OCI-LY1 (cell line): ENCODE results near the gene SAPCD1.
A peak's percentile ranks its signal among the peaks of the same experiment; 100 is the strongest.

Source experiments
- H2AFZ ChIP-seq: fragments of 200-600 bp; sonication (generic), shearing (Covaris generic); 2 replicates; pipeline ENCODE4 v1.6.0; 2014; ENCODE audit warnings: antibody characterized with exemption, mild to moderate bottlenecking, low read length
- H3F3A ChIP-seq: fragments of 200-600 bp; sonication (generic), shearing (Covaris generic); 2 replicates; pipeline ENCODE4 v1.6.0; 2014; ENCODE audit warnings: mild to moderate bottlenecking, antibody characterized with exemption, low read length, moderate library complexity; ENCODE audit not compliant: insufficient read depth
- H3K27ac ChIP-seq: fragments of 200-600 bp; sonication (generic); 2 replicates; pipeline ENCODE4 v1.5.1; 2014; ENCODE audit warnings: low read length, mixed run types, mild to moderate bottlenecking, low read depth; ENCODE audit not compliant: poor library complexity, severe bottlenecking
- H3K27me3 ChIP-seq: fragments of 200-600 bp; sonication (generic); 2 replicates; pipeline ENCODE4 v1.6.0; 2014; ENCODE audit warnings: antibody characterized with exemption, mild to moderate bottlenecking, low read length, moderate library complexity; ENCODE audit not compliant: insufficient read depth
- H3K36me3 ChIP-seq: fragments of 200-600 bp; sonication (generic); 2 replicates; pipeline ENCODE4 v1.6.1; 2014; ENCODE audit warnings: mild to moderate bottlenecking, antibody characterized with exemption, low read length, moderate library complexity, mixed read lengths; ENCODE audit not compliant: insufficient read depth
- H3K4me1 ChIP-seq: fragments of 200-600 bp; sonication (generic); 2 replicates; pipeline ENCODE4 v1.5.1; 2014; ENCODE audit warnings: mild to moderate bottlenecking, low read length, moderate library complexity; ENCODE audit not compliant: insufficient read depth, severe bottlenecking
- H3K4me2 ChIP-seq: fragments of 200-600 bp; sonication (generic), shearing (Covaris generic); 2 replicates; pipeline ENCODE4 v1.6.1; 2014; ENCODE audit warnings: low read length
- H3K4me3 ChIP-seq: fragments of 200-600 bp; sonication (generic); 2 replicates; pipeline ENCODE4 v1.5.1; 2014; ENCODE audit warnings: low read length, low read depth, mild to moderate bottlenecking, mixed read lengths; ENCODE audit not compliant: poor library complexity, severe bottlenecking
- H3K79me2 ChIP-seq: fragments of 200-600 bp; shearing (Covaris generic); 2 replicates; pipeline ENCODE4 v1.6.1; 2016; ENCODE audit warnings: mixed run types, low read length, mixed read lengths; ENCODE audit not compliant: insufficient read depth
- H3K9ac ChIP-seq: fragments of 200-600 bp; sonication (generic), shearing (Covaris generic); 2 replicates; pipeline ENCODE4 v1.6.1; 2014; ENCODE audit warnings: mild to moderate bottlenecking, low read length, mixed read lengths
- H3K9me2 ChIP-seq: fragments of 200-600 bp; sonication (generic), shearing (Covaris generic); 2 replicates; pipeline ENCODE4 v1.6.1; 2014; ENCODE audit warnings: low read depth, mild to moderate bottlenecking, low read length, mixed read lengths
- H3K9me3 ChIP-seq: fragments of 200-600 bp; shearing (Covaris generic); 2 replicates; pipeline ENCODE4 v1.6.1; 2014; ENCODE audit warnings: low read length, mixed read lengths
- H4K20me1 ChIP-seq: fragments of 200-600 bp; sonication (generic), shearing (Covaris generic); 2 replicates; pipeline ENCODE4 v1.6.0; 2016; ENCODE audit warnings: mild to moderate bottlenecking, low read length; ENCODE audit not compliant: insufficient read depth
- CTCF ChIP-seq: fragments of 200-600 bp; sonication (generic), shearing (Covaris generic); IDR thresholded peaks from 2 replicates; pipeline ENCODE4 v1.5.1; 2017; ENCODE audit warnings: mild to moderate bottlenecking, antibody characterized with exemption, low read length, moderate library complexity, mixed read lengths
- EZH2 ChIP-seq: fragments of 200-600 bp; sonication (generic), shearing (Covaris generic); IDR thresholded peaks from 2 replicates; pipeline ENCODE4 v1.8.0; 2017; ENCODE audit warnings: borderline replicate concordance, mixed run types, mild to moderate bottlenecking, antibody characterized with exemption, low read length, moderate library complexity, mixed read lengths

Gene SAPCD1

GRCh38 chr6:31736768-31737314 lies 25.6 kb upstream of the SAPCD1 start:
- 0 out of 2 replicates have a peak, but pooled peaks cover 3% of the 10 kb centered on the region for H3F3A ChIP-seq
- H3K4me3 ChIP-seq = peak overlapping the region; percentile 82
- TF ChIP-seq EZH2 (no peak), CTCF (no peak)
- peaks cover 55% of the 10 kb centered on the region for H3K4me1 ChIP-seq
- H3K4me2 ChIP-seq = peak overlapping the region; percentile 79
- H3K27me3 ChIP-seq = no peaks in the 10 kb centered on the region
- no peaks in the 10 kb centered on the region for H3K9me2 ChIP-seq
- peak overlapping the region; percentile 94 for H3K27ac ChIP-seq
- H4K20me1 ChIP-seq = no peaks in the 10 kb centered on the region
- H2AFZ ChIP-seq = no peak overlapping the region
- peaks cover 10% of the 10 kb centered on the region; the same call in 1 of the 2 replicates for H3K79me2 ChIP-seq
- H3K9me3 ChIP-seq = no peaks in the 10 kb centered on the region
- peak overlapping the region; percentile 87 for H3K9ac ChIP-seq
- peaks cover 31% of the 10 kb centered on the region for H3K36me3 ChIP-seq

- H3K4me3 ChIP-seq = peak overlapping the region; percentile 68
- TF ChIP-seq EZH2 (no peak), CTCF (no peak)
- H3K9me2 ChIP-seq = no peaks in the 10 kb centered on the region
- H2AFZ ChIP-seq = no peak overlapping the region
- peaks cover 55% of the 10 kb centered on the region for H3K4me1 ChIP-seq
- H4K20me1 ChIP-seq = no peaks in the 10 kb centered on the region
- no peaks in the 10 kb centered on the region for H3K9me3 ChIP-seq
- H3K79me2 ChIP-seq = peaks cover 10% of the 10 kb centered on the region; the same call in 1 of the 2 replicates
- peak overlapping the region; percentile 79 for H3K4me2 ChIP-seq
- no peaks in the 10 kb centered on the region for H3K27me3 ChIP-seq
- peak overlapping the region; percentile 87 for H3K9ac ChIP-seq
- 0 out of 2 replicates have a peak, but pooled peaks cover 3% of the 10 kb centered on the region for H3F3A ChIP-seq
- H3K27ac ChIP-seq = peak overlapping the region; percentile 94
- H3K36me3 ChIP-seq = peaks cover 31% of the 10 kb centered on the region
Observed at GRCh38 chr6:31737315-31737990, 25.0 kb upstream of the SAPCD1 start.

- H3K4me3 ChIP-seq = peak overlapping the region; percentile 68
- TF ChIP-seq EZH2 = no peak
- peak; percentile 35; the same call in 1 of the 2 replicates for TF ChIP-seq CTCF
- H3K36me3 ChIP-seq = peaks cover 34% of the 10 kb centered on the region
- 0 out of 2 replicates have a peak, but pooled peaks cover 3% of the 10 kb centered on the region for H3F3A ChIP-seq
- peak overlapping the region; percentile 87 for H3K9ac ChIP-seq
- no peaks in the 10 kb centered on the region for H3K9me3 ChIP-seq
- H3K27me3 ChIP-seq = no peaks in the 10 kb centered on the region
- no peaks in the 10 kb centered on the region for H4K20me1 ChIP-seq
- no peak overlapping the region for H2AFZ ChIP-seq
- peak overlapping the region; percentile 79 for H3K4me2 ChIP-seq
- H3K4me1 ChIP-seq = peaks cover 55% of the 10 kb centered on the region
- peaks cover 10% of the 10 kb centered on the region; the same call in 1 of the 2 replicates for H3K79me2 ChIP-seq
- peak overlapping the region; percentile 94 for H3K27ac ChIP-seq
- no peaks in the 10 kb centered on the region for H3K9me2 ChIP-seq
Observed at GRCh38 chr6:31737991-31738979, 24.2 kb upstream of the SAPCD1 start.
